Kidney (tissue), 14 donors: ENCODE results near the gene AGR2. TPM values are rescaled to one million over a fixed set of nuclear protein-coding genes. Genes with fewer than 3 reads are reported as not detected.
A peak's percentile ranks its signal among the peaks of the same experiment; 100 is the strongest.

ENCODE experiments used
- DNase-seq, 5 donors: peaks; one replicate each; pipeline ENCODE4 v3.0.0-alpha.2; 2013 to 2020
- FAIRE-seq: peaks from 2 replicates; lab custom pipeline; 2012; peaks lifted over from hg19 to GRCh38; lab: Jason Lieb, UNC
- H3K27ac ChIP-seq, 2 donors: one replicate each; pipeline ENCODE4 v1.7.0; 2013; ENCODE audit warnings: low read depth in 2 of 2, low read length in 2 of 2, inconsistent platforms in 1 of 2
- H3K27me3 ChIP-seq: one replicate; pipeline ENCODE4 v1.7.1; 2013; ENCODE audit warnings: low read length, inconsistent platforms; ENCODE audit not compliant: control insufficient read depth, insufficient read depth
- H3K36me3 ChIP-seq, 3 donors: one replicate each; pipeline versions ENCODE4 v1.7.0 to v1.7.1; 2013; ENCODE audit warnings: low read length in 3 of 3, control low read depth in 1 of 3, inconsistent platforms in 1 of 3; ENCODE audit not compliant: insufficient read depth in 3 of 3, control insufficient read depth in 2 of 3
- H3K4me1 ChIP-seq, 3 donors: one replicate each; pipeline versions ENCODE4 v1.7.0 to v1.7.1; 2013; ENCODE audit warnings: low read length in 3 of 3, inconsistent platforms in 1 of 3, low read depth in 1 of 3; ENCODE audit not compliant: control insufficient read depth in 2 of 3, insufficient read depth in 2 of 3
- H3K4me3 ChIP-seq, 3 donors: one replicate each; pipeline versions ENCODE4 v1.7.0 to v1.8.1; 2013; ENCODE audit warnings: low read length in 3 of 3, control low read depth in 1 of 3, inconsistent platforms in 1 of 3
- H3K9ac ChIP-seq, 3 donors: one replicate each; pipeline versions ENCODE4 v1.7.0 to v1.7.1; 2013; ENCODE audit warnings: low read length in 3 of 3, control low read depth in 1 of 3, inconsistent platforms in 1 of 3
- H3K9me3 ChIP-seq, 3 donors: one replicate each; pipeline versions ENCODE4 v1.7.0 to v1.7.1; 2013; ENCODE audit warnings: low read length in 3 of 3, control low read depth in 1 of 3, inconsistent platforms in 1 of 3; ENCODE audit not compliant: control insufficient read depth in 2 of 3, insufficient read depth in 1 of 3
- intact Hi-C: fragments of 100-400 bp; cut with DNase I; formaldehyde crosslinking; loops from one replicate; pipeline ENCODE4 v1.11.1; 2022
- polyA plus RNA-seq: library from polyadenylated mRNA; stranded (reverse); fragments of 350-450 nt; fragmentation: Illumina TruSeq; extraction: RNeasy Lipid Tissue Mini Kit (QIAGEN cat#74804); gene quantifications from one replicate; pipeline ENCODE4 v1.2.3, GENCODE V29; 2014; ENCODE audit warnings: low read depth, low replicate concordance; ENCODE audit not compliant: insufficient read depth
- total RNA-seq: library from RNA; stranded (reverse); fragmentation: NEBNext Ultra II Directional; extraction: Animal tissue kit (Norgen Biotek cat#: 25700); gene quantifications from one replicate; pipeline ENCODE4 v1.2.1, GENCODE V29; 2021
- TF ChIP-seq, protein P1 (sequence below): IDR thresholded peaks from 3 replicates; pipeline ENCODE4 v1.5.1; 2012; ENCODE audit warnings: mild to moderate bottlenecking, moderate library complexity, borderline replicate concordance; ENCODE audit not compliant: insufficient read depth; ENCODE audit errors: extremely low read depth
- donor health status: control.
- donor health status: control.
- donor health status: control.
- donor health status: control.
- donor health status: control.
- donor health status: DM: yes; HTN: yes; CAD: no.
- donor health status: Normal renal cell carcinoma (clear cell type).

AGR2 gene
- total and polyA plus RNA-seq, 2 donors from 2014 or later, result 15.1 to 164 TPM

DNA sequence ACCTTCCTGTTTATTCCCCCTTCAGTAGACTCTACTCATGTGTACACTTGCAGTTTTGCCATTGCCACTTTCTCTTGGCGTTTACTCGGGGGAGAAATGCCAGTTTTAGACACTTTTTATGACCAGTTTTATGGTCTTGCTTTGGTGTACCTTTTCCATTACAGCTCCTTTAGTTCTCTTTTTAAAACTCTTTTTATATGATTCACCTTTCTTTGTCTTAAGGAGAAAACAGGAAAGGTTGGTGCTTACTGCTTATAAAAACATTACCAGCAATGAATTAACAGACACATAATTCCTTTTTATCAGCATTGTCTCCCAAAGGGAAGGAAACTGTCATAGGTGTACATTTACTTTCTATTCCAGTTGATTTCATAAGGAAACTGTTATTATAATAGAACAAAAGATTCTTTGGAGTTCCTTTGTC lies 39.4 kb downstream of the AGR2 start:
- intact Hi-C loops, result no loop called here
- H3K9ac ChIP-seq, result no peak overlapping the region
- DNase-seq (no peak), FAIRE-seq (no peak)
- no peaks in the 10 kb centered on the region for H3K9me3 ChIP-seq
- H3K4me1 ChIP-seq, result no peaks in the 10 kb centered on the region
- peak overlapping the region in 1 of 2 donors; percentile 44 for H3K27ac ChIP-seq
- no peaks in the 10 kb centered on the region for H3K27me3 ChIP-seq
- H3K36me3 ChIP-seq, result no peaks in the 10 kb centered on the region
- no peak overlapping the region for H3K4me3 ChIP-seq
- TF ChIP-seq, protein P1, sequence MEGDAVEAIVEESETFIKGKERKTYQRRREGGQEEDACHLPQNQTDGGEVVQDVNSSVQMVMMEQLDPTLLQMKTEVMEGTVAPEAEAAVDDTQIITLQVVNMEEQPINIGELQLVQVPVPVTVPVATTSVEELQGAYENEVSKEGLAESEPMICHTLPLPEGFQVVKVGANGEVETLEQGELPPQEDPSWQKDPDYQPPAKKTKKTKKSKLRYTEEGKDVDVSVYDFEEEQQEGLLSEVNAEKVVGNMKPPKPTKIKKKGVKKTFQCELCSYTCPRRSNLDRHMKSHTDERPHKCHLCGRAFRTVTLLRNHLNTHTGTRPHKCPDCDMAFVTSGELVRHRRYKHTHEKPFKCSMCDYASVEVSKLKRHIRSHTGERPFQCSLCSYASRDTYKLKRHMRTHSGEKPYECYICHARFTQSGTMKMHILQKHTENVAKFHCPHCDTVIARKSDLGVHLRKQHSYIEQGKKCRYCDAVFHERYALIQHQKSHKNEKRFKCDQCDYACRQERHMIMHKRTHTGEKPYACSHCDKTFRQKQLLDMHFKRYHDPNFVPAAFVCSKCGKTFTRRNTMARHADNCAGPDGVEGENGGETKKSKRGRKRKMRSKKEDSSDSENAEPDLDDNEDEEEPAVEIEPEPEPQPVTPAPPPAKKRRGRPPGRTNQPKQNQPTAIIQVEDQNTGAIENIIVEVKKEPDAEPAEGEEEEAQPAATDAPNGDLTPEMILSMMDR, result no peak

DNA sequence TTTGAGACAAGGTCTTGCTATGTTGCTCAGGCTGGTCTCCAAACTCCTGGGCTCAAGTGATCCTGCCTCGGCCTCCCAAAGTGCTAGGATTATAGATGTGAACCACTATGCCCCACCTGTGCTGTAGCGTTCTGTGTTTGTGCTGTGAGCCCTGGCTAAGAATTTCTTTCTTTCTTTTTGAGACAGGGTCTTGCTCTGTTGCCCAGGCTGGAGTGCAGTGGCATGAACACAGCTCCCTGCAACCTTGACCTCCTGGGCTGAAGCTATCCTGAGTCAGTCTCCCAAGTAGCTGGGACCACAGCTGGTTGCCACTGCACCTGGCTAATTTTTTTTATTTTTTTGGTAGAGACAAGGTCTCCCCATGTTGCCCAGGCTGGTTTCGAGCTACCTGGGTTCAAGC lies 39.9 kb downstream of the AGR2 start:
- Histone ChIP-seq H3K4me3 (no peak overlapping the region), H3K4me1 (no peaks in the 10 kb centered on the region), H3K27ac (peak overlapping the region in 1 of 2 donors; percentile 44), H3K9ac (no peak overlapping the region), H3K9me3 (no peaks in the 10 kb centered on the region), H3K36me3 (no peaks in the 10 kb centered on the region), H3K27me3 (no peaks in the 10 kb centered on the region)
- TF ChIP-seq, protein P1, result no peak
- no peak for DNase-seq
- intact Hi-C loops, result no loop called here
- no peak for FAIRE-seq

DNA sequence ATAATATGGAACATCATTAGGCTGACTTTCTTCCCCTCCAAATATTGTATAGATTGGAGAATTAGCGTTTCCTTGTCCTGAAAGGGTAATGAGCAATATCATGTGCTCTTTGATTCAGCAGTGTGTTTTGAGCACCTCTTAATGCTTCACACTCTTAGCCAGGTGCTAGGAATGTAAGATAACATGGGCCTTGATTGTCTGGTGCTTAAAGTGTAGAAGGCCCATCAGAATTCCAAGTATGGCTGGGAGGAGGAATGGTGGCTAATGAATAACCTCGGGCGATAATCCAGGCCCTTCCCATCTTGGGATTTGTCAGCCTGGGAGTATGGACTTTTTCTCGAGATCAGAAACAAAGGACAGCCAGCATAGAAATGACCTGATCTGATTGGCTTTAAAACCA lies 42.6 kb downstream of the AGR2 start:
- DNase-seq (no peak), FAIRE-seq (no peak)
- no peaks in the 10 kb centered on the region for H3K4me1 ChIP-seq
- H3K27ac ChIP-seq, result no peak overlapping the region
- TF ChIP-seq, protein P1, result no peak
- H3K27me3 ChIP-seq, result no peaks in the 10 kb centered on the region
- no peaks in the 10 kb centered on the region for H3K9me3 ChIP-seq
- no peaks in the 10 kb centered on the region for H3K36me3 ChIP-seq
- intact Hi-C loops, result no loop called here
- H3K9ac ChIP-seq, result no peak overlapping the region
- H3K4me3 ChIP-seq, result no peak overlapping the region

DNA sequence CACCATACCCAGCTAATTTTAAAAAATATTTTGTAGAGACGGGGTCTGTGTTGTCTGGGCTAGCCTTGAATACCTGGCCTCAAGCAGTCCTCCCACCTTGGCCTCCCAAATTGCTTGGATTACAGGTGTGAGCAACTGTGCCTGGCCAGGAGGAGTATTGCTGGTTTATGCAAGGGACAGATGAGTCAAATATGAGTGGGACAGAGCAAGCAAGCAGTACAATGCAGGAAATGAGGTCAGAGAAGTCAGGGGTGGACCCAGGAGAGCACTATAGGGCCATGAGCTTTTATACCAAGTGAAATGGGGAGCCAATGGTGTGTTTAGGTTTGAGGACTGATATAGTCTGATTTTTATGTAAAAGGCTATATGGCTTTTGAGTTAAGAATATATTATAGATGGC lies 45.0 kb downstream of the AGR2 start:
- H3K27me3 ChIP-seq, result no peaks in the 10 kb centered on the region
- DNase-seq (no peak), FAIRE-seq (no peak)
- H3K9ac ChIP-seq, result no peak overlapping the region
- no peaks in the 10 kb centered on the region for H3K9me3 ChIP-seq
- H3K36me3 ChIP-seq, result no peaks in the 10 kb centered on the region
- intact Hi-C loops, result no loop called here
- TF ChIP-seq, protein P1, result no peak
- H3K4me3 ChIP-seq, result no peak overlapping the region
- H3K27ac ChIP-seq, result no peak overlapping the region
- H3K4me1 ChIP-seq, result no peaks in the 10 kb centered on the region
